Measurements from ENCODE around the gene RCAN1. TPM values are rescaled to one million over a fixed set of nuclear protein-coding genes. Genes with fewer than 3 reads are reported as not detected.
"Not testable (repeated sequence)": the region's sequence is repeated elsewhere in the genome, so short reads cannot be mapped to it uniquely, and the experiment has no call there.

Gene RCAN1
- total RNA-seq, 1 donor from 2014 or later: 9.1 TPM

DNA sequence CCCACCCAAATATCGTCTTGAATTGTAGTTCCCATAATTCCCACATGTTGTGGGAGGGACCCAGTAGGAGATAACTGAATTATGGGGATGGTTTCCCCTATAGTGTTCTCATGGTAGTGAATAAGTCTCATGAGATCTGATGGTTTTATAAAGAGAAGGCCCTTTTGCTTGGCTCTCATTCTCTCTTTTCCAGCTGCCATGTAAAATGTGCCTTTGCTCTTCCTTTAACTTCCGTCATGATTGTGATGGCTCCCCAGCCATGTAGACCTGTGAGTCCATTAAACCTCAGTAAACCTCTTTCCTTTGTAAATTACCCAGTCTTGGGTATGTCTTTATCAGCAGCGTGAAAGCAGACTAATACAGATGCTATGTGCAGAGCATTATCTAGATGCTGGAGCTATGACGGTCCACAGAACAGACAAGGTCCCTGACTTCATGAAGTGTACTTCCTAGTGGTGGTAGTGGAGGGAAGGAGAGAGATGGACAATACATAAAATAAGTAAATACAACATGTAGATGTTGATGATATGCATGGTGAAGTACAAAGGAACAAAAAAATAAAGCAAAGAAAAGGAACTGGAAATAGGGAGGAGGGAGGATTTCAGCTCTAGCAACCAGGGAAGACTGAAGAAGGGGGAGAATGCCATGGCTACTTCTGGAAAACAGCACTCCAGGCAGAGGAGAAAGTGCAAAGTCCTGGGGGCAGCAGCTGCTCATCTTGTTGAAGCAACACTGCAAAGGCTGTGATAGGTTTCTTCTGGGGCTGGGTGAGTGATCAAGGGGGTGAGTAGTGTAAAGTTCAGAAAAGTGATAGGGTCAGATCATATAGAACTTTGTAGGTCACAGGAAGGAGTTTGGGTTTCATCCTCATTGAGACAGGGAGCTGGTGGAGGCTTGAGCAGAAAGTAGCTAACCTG, 6.8 kb upstream of the RCAN1 start:
- intact Hi-C loops (cut with micrococcal nuclease): no loop called here

DNA sequence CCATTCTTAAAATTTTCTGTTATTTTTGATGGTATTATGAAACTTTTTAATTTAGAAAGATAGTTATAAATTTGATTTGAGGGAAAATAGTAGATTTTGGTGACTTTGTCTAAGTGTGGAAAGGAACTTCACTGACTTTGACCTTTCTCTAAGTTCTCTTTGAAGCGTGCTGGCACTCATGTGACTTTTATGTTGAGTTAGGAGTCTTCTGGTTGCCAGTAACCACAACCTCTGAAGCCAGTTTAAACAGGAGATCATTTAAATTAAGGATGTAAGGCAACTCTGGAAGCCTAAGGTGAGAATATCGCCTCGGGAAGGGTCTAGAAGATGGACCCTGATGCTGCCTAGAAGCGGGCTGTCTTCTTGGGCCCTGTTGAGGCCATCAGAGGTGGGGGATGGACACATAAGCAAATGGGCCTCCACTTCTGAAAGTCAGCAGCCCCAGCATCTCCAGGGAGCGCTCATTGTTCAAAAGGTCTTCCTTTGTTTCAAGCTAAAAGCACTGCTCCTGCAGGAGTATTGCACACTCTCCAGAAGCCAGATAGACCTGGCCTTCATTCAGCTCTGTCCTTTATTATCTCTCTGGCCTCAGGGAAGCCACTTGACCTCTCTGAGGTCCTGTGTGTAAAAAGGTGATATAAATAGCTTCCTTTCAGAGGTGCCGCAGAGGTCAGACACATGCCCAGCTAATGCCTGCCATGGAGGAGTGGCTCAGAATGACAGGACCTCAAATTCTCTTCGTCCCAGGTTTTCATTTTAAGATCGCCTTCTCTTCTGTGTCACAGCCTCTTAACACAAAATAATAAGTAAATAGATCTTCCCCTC, 5.1 kb upstream of the RCAN1 start:
- intact Hi-C loops (cut with micrococcal nuclease): loop anchor here (10.0 kb wide), 1 partner anchor 975 kb away; the partner anchor contains the start of genes CRYZL1 and ITSN1

DNA sequence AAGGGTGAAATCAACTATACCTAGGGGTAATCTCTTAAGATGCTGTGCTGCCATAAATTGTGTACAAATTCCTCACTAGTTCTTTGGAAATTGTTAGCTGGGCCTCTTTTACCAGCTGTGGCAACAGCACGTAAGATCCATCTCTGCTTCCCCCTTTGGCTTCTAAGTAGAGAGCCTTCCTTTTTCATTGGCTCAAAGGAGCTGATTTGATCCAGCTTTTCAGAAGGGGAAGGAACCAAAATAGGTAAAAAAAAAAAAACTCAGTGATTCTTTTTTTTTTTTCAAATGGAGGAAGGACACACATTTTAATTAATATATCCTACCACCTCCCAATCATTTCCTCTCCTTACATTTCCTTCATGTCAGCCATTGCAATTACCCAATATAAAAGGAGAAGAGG, 4.0 kb upstream of the RCAN1 start:
- intact Hi-C loops (cut with micrococcal nuclease): loop anchor here (10.0 kb wide), 1 partner anchor 974 kb away; the partner anchor contains the start of genes CRYZL1 and ITSN1

DNA sequence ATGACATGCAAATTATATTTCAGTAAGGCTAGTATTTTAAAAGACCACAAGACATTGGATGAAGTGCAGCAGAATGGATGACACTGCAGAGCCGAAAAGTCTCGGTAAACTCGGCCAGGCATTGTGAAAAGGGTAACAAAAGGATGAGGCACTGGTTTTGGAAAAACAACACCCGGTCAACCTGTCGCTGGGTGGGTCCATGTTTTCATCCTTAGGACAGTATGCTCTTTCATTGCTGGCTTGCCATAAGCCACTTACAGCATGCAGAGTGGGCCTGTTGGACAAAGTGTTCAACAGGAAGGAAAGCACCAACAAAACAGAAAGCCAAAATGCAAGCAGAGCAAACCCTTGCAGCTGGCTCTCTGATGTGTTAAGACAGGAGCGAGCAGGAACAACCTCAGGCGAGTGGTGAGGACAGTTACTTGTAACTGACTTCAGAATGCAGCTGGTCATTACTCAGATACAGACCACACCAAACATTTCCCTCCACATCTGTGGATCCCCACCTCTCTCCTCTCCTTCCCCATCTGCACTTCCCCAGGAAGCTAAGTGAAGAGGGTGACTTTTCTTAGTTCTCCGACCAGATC, 2.9 kb upstream of the RCAN1 start:
- intact Hi-C loops (cut with micrococcal nuclease): loop anchor here (10.0 kb wide), 1 partner anchor 973 kb away; the partner anchor contains the start of genes CRYZL1 and ITSN1

DNA sequence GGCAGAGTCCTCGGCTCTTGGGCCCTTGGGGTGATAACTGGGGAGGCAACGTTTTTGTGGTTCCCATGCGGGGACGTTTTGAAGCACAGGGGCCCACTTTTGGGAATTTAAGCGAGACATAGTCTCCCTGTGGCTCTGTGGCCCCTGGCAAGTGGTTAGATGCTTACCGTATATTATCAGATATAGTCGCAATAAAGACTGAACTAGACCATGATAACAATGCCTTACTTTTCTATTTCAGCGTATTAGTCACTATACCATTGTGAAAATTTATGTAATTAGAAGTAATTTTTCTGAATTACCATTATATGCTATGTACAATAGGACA, 538 bp upstream of the RCAN1 start:
- intact Hi-C loops (cut with micrococcal nuclease): loop anchor here (1.0 to 10.0 kb wide), 3 partner anchors 25 to 1073 kb away; partner anchors contain the start of genes CRYZL1, GART, ITSN1 and SON

DNA sequence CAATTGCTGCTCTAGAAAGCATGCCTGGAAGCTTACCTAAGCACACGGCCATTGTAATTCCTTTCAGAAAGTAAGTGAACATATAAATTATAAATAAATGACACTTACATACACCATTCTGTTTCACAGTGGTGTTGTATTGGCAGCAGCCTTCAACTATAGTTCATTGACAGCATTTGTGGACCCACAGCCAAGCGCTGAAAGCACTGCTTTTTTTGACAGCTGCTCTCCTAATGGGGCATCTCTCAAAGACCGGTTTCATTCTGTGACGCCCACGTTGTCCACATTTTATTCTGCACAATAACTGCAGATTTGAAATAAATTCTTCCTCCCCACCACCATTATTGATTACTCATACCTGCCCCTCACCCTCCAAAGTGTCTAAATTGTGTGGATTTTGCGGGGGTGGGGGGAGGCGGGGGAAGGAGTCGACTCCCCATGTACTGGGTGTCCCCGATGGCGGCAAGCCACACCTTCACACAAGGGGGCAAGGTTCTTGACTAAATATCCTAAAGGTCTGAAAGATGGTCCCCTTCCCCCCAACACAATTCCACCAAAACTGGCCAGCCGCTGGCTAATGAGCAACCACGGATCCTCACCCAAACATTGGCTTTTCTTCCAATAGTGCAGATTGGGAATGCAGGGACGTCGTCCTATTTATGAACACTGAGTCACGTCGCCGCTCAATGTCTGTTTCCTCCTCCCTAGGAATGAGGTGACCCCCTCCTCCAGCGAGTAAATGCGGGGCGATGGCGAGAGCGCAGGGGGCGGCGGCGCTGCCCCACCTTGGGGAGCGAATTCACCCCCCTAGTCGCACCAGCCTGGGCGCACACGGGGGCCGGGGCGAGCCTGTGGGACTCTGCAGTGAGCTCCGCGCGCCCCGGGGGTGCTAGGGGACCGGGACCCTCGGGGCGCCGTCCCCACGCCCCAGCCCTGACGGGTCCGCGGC, 960 bp downstream of the RCAN1 start:
- intact Hi-C loops (cut with micrococcal nuclease): loop anchor here (2.0 to 10.0 kb wide), 2 partner anchors 969 to 1071 kb away; partner anchors contain the start of genes CRYZL1, GART, ITSN1 and SON

DNA sequence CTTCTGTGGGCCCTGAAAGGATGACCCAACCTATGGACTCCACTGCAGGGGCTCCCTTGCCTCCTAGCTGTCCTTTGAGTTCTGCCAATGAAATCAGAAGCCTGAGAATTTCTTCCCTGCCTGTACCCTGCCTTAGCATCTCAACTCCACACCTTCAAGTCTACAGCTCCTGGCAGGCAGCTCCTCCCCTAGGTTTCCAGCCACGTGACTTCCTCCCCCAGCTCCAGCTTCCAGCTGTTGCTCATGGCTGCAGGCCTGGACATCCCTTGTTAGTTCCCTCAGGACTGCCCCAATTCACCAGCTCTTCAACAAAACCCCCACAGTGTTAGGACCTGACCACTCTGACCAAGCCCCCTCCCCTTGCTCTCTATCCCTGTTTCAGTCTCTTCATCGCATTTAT, 2.4 kb downstream of the RCAN1 start:
- intact Hi-C loops (cut with micrococcal nuclease): loop anchor here (10.0 kb wide), 1 partner anchor 968 kb away; the partner anchor contains the start of genes CRYZL1 and ITSN1

DNA sequence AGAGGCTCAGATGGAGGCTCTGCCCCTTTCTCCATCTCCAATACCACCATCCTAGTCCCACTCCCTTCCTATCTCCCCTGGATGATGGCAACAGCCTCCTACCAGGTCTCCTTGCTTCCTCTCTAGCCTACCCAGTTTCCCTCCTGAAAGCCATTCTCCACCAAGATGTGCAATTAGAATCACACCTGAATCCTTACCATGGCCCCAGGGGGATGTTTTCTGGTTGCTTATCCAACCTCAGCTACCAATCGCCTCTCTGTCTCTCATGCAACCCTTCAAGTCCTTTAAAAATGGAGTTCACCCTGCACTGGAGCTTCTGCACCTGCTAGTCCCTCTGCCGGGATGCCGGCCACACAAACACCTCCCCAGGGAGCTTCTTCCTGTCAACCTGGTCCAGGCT, 2.9 kb downstream of the RCAN1 start:
- intact Hi-C loops (cut with micrococcal nuclease): loop anchor here (10.0 kb wide), 1 partner anchor 967 kb away; the partner anchor contains the start of genes CRYZL1 and ITSN1

DNA sequence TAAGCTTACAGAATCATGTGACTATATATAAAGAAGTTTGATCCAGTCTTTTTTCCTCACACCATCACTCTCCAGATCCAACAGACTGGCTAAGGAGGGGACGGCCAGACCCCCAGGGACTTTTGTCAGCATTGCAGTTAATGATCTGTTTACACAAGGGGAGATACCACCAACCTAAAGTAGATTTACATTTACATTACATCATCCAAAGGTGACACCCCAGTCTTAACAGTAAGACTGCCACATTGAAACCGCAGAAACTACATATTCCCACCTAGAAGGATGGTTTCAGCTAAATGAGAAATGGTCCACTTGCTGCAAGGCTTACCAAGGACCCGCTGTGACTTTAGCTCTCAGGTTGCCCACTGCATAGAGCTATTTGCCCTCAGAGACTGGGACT, 3.4 kb downstream of the RCAN1 start:
- intact Hi-C loops (cut with micrococcal nuclease): loop anchor here (10.0 kb wide), 1 partner anchor 967 kb away; the partner anchor contains the start of genes CRYZL1 and ITSN1

DNA sequence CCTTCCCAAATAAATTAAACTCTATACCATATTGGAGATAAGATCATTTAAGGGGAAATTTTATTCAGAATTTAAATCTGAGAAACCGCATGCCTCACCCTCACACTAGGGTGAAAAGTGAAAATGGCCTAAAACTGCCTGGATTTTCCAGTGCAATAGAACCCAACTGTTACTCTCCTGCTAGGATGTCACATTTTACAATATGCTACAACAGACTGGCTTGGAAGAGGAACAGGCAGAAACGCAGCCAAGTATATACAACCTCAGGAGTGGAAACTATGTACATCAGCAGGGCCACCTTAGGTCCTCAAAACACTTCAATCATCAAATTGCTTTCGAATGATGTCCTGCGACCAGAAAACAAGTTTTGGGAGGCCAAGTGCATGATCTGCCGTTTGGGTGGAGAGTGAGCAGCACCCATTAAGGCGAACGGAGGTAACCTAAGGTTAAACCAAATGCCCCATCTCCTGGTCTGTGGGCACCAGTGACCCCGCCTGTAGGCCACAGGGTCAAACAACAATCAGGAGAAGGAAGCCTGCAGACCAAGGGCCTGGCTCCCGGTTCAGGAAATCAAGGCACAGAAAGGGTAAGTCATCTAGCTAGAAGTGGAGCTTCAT, 4.9 kb downstream of the RCAN1 start:
- intact Hi-C loops (cut with micrococcal nuclease): loop anchor here (10.0 kb wide), 1 partner anchor 965 kb away; the partner anchor contains the start of genes CRYZL1 and ITSN1

DNA sequence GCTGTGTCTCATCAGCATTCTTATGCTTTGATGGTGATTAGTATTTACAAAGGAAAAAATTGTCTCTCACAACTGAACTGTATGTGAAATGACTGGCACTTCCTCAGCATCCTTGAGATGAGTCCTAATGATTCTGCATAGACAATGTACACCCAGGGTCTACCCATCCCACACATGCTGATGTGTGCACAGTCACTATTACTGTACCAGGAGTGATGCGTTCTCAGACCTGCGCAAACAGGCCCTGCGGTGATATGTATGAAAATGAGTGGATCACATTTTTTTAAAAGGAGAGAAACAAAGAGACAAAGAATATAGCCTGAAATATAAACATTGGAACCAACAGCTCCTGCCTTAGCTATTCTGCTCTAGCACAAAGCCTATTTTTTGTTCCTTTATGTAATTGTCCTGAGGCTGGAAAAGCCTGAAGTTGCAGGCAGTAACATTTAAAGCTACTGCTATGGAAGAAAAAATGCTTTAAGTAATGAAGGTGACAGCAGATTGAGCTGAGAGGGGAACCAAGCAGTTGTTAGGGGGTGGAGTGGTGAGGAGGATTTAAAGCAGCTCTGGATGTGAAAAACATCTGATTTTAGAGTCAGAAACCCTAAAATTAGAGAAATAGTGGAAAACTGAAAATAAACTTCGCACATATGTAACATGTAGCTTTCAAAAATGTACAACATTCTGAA, 5.5 kb downstream of the RCAN1 start:
- intact Hi-C loops (cut with micrococcal nuclease): no loop called here

DNA sequence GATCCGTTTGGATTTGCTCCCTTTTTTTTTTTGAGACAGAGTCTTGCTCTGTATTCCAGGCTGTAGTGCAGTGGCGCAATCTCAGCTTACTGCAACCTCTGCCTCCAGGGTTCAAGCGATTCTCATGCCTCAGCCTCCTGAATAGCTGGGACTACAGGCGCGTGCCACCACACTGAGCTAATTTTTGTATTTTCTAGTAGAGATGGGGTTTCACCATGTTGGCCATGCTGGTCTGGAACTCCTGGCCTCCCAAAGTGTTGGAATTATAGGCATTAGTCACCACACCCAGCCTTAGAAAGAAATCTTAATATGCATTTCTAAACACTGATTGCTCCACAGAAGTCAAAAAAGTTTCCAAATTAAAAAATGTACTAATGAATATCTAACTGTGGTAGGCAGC, 7.5 kb downstream of the RCAN1 start:
- intact Hi-C loops (cut with micrococcal nuclease): not testable (repeated sequence)

DNA sequence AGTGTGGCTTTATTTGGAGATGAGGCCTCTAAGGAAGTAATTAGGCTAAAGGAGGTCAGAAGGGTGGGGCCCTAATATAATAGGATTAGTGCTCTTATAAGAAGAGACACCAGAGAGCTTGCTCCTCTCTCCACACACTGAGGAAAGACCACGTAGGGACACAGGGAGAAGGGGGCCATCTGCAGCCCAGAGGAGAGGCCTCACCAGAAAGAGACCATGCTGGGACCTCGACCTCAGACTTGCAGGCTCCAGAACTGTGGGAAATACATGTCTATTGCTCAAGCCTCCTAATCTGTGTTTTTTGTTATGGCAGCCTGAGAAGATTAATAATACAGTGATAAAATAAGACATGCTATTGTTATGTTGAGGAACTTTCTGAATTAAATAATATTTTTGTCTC, 8.3 kb downstream of the RCAN1 start:
- intact Hi-C loops (cut with micrococcal nuclease): no loop called here

DNA sequence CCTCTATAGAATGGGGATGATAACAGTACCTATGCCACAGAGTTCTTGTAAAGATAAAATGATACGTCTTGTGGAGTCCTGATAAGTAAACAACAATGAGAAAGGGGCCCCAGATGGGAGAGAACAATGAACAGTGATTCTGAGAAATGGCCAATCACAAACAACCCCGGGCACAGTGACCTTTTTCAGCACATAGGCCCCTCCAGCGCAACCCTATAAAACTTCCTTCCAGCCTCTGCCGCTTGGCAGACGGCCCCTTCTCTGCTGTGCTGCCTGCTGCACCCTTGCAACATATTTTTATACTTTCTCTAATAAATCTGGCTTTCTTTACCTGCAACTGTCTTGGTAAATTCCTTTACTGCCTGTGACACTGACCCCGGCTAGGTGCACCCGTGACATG, 8.9 kb downstream of the RCAN1 start:
- intact Hi-C loops (cut with micrococcal nuclease): no loop called here

DNA sequence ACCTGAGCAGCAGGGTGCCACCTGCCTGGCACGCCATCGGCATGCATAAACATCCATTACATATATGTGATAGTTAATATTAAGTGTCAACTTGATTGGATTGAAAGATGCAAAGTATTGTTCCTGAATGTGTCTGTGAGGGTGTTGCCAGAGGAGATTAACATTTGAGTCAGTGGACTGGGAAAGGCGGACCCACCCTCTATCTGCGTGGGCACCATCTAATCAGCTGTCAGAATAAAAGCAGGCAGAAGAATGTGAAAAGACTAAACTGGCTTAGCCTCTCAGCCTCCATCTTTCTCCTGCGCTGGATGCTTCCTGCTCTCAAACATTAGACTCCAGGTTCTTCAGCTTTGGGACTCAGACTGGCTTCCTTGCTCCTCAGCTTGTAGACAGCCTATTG, 10.0 kb downstream of the RCAN1 start:
- intact Hi-C loops (cut with micrococcal nuclease): not testable (repeated sequence)

DNA sequence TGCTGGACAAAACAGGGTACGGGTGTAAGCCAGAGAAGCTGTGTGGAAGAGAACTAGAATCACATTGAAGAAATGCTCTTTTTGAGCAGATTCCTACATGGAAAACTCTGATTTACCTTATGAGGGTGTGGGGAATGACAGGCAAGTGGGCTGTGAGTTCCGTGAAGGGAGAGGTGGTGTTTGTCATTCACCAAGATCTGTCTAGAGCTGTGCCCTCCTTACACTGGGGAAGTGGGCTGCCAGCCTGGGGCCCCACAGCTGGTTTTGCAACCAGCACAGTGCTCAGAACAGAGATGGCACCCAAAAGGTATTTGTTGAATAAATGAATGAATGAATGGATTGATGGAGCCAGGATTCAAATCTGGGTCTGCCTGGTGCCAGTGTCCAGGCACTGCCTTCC, 10.4 kb downstream of the RCAN1 start:
- intact Hi-C loops (cut with micrococcal nuclease): no loop called here

DNA sequence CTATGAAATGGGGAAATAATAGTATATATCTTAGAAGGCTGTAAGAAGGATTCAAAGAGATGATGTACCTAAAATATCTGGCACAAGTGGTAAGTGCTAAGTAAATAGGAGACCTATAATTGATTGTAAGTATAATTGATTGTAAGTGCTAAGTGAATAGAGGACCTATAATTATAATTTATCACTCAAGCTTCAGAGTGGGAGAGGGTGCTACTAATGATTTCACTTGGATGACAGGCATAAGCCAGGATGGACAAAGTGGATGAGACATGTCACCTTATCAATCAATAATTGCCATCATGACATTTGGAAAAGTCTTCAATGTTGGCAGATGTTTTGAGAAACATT, 11.2 kb downstream of the RCAN1 start:
- intact Hi-C loops (cut with micrococcal nuclease): no loop called here

DNA sequence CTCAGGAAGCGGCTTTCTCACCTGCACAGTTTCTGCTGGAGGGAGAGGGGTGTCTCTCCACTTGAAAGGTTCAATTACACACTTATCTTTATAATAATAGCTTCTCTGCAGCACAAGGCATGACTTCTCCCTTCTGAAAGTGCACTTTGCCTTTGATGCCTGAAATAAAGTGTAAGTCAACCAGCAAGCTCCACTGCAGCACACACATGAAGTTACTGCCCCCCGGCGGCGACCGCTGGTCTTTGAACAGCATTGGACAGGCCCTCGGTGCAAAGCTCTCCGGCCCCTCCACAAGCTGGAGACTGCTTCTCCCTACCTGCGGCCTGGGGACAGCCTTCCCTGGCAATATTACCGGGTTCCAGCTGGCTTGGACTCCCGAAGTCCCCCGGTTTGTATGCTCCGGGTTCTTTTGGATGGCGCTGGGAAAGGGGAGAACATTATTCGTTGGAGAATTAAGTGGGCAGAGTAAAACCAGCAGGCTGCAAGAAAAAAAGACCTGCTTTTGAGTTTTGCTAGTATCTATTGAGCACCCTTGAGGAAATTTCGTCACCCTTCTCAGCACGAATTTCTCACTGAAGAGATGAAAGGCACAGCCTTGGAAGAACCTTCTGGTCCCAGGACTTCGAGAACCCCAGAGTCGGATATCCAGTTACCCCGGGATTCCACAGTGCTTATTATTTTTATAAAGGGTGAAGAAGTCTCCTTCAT, 11.8 kb downstream of the RCAN1 start:
- intact Hi-C loops (cut with micrococcal nuclease): no loop called here

DNA sequence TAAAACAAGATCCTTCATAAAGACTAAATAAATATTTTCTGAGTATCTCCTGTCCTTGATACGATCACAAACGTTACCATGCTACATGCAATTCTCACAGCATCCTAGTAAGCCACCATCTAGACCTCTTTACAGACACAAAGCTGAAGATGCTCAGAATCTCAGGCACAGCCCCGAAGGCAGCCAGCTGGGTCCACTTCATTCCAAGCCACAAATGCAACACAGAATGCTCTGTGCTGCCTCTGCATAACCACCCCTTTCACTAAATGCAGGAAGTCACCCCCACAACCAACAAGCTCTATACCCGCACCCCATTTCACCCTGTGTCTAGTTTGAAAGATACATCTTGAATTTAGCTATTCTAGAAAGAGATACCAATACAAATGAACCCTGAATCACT, 12.9 kb downstream of the RCAN1 start:
- intact Hi-C loops (cut with micrococcal nuclease): no loop called here
